CD14-positive monocyte (primary cell): Measurements from ENCODE around the gene CCDC13. TPM values are rescaled to one million over a fixed set of nuclear protein-coding genes. Genes with fewer than 3 reads are reported as not detected.

Source experiments
- DNase-seq, 3 donors: peaks; one replicate each; pipeline ENCODE4 v3.0.0-alpha.2; 2011 to 2022
- H2AFZ ChIP-seq: 2 replicates; pipeline ENCODE4 v1.6.0; 2012; ENCODE audit warnings: mild to moderate bottlenecking, low read depth, low read length, inconsistent platforms; ENCODE audit not compliant: insufficient read depth, poor library complexity, severe bottlenecking
- H3K27ac ChIP-seq, 2 donors: 1 replicate in 1 of 2; 2 replicates in 1 of 2; pipeline ENCODE4 v1.5.1; 2012 to 2013; ENCODE audit warnings: low read length in 2 of 2, control low read depth in 1 of 2, inconsistent platforms in 1 of 2, low read depth in 1 of 2, mild to moderate bottlenecking in 1 of 2
- H3K27me3 ChIP-seq, 2 donors: one replicate each; pipeline versions ENCODE4 v1.6.0 to v1.6.1; 2011 to 2013; ENCODE audit warnings: low read length in 2 of 2; ENCODE audit not compliant: control insufficient read depth in 2 of 2, insufficient read depth in 2 of 2
- H3K36me3 ChIP-seq, 2 donors: replicated peaks in 1 of 2; 1 replicate in 1 of 2; 2 replicates in 1 of 2; pipeline versions ENCODE4 v1.5.1 to v1.6.1; 2012 to 2013; ENCODE audit warnings: low read length in 2 of 2, control low read depth in 1 of 2, inconsistent platforms in 1 of 2, mild to moderate bottlenecking in 1 of 2; ENCODE audit not compliant: insufficient read depth in 2 of 2, control insufficient read depth in 1 of 2
- H3K4me1 ChIP-seq, 2 donors: 1 replicate in 1 of 2; 2 replicates in 1 of 2; pipeline versions ENCODE4 v1.5.1 to v1.6.1; 2012 to 2013; ENCODE audit warnings: low read length in 2 of 2, control low read depth in 1 of 2, inconsistent platforms in 1 of 2, mild to moderate bottlenecking in 1 of 2, moderate library complexity in 1 of 2; ENCODE audit not compliant: insufficient read depth in 2 of 2, control insufficient read depth in 1 of 2
- H3K4me2 ChIP-seq: replicated peaks from 2 replicates; pipeline ENCODE3; 2012; ENCODE audit warnings: low read length, moderate library complexity, mild to moderate bottlenecking; ENCODE audit not compliant: poor library complexity, severe bottlenecking; ENCODE audit errors: extremely low read depth
- H3K4me3 ChIP-seq, 3 experiments: fragments of 200-600 bp in 1 of 3; sonication (generic) in 1 of 3; replicated peaks in 1 of 3; 1 replicate in 2 of 3; 2 replicates in 1 of 3; pipeline ENCODE4 v1.5.1; 2011 to 2013; ENCODE audit warnings: low read length in 3 of 3, mild to moderate bottlenecking in 3 of 3, control low read depth in 2 of 3, low read depth in 2 of 3, inconsistent platforms in 1 of 3, moderate library complexity in 1 of 3
- H3K79me2 ChIP-seq: 2 replicates; pipeline ENCODE4 v1.6.0; 2012; ENCODE audit warnings: mild to moderate bottlenecking, control low read depth, inconsistent platforms, low read length, moderate library complexity; ENCODE audit not compliant: insufficient read depth
- H3K9ac ChIP-seq: 2 replicates; pipeline ENCODE4 v1.6.0; 2017; ENCODE audit warnings: low read length, mild to moderate bottlenecking; ENCODE audit not compliant: insufficient read depth, poor library complexity, severe bottlenecking
- H3K9me3 ChIP-seq, 2 donors: replicated peaks in 1 of 2; 1 replicate in 1 of 2; 2 replicates in 1 of 2; pipeline versions ENCODE4 v1.5.1 to v1.6.1; 2012 to 2013; ENCODE audit warnings: low read length in 2 of 2, control low read depth in 1 of 2; ENCODE audit not compliant: control insufficient read depth in 1 of 2, insufficient read depth in 1 of 2
- H4K20me1 ChIP-seq: 2 replicates; pipeline ENCODE4 v1.6.0; 2012; ENCODE audit warnings: mild to moderate bottlenecking, low read length, control low read depth, moderate library complexity; ENCODE audit not compliant: insufficient read depth
- H3K27ac Mint-ChIP-seq, 7 donors: one replicate each; pipeline ENCODE4 v1.8.0; 2020; ENCODE audit warnings: mild to moderate bottlenecking in 7 of 7, mixed read lengths in 7 of 7, moderate library complexity in 6 of 7, inconsistent platforms in 2 of 7
- H3K27me3 Mint-ChIP-seq, 3 donors: one replicate each; pipeline ENCODE4 v1.8.0; 2021 to 2022; ENCODE audit warnings: low read depth in 3 of 3, mild to moderate bottlenecking in 3 of 3, mixed read lengths in 3 of 3, moderate library complexity in 3 of 3, inconsistent platforms in 1 of 3
- H3K36me3 Mint-ChIP-seq, 2 donors: one replicate each; pipeline ENCODE4 v1.8.0; 2020; ENCODE audit warnings: mixed read lengths in 2 of 2, inconsistent platforms in 1 of 2, mild to moderate bottlenecking in 1 of 2
- H3K4me1 Mint-ChIP-seq: one replicate; pipeline ENCODE4 v1.8.0; 2020; ENCODE audit warnings: mild to moderate bottlenecking, mixed read lengths
- H3K4me3 Mint-ChIP-seq, 2 donors: one replicate each; pipeline ENCODE4 v1.8.0; 2020; ENCODE audit warnings: mild to moderate bottlenecking in 2 of 2, mixed read lengths in 2 of 2, moderate library complexity in 1 of 2
- H3K9me3 Mint-ChIP-seq, 7 donors: one replicate each; pipeline ENCODE4 v1.8.0; 2020 to 2022; ENCODE audit warnings: mixed read lengths in 7 of 7, mild to moderate bottlenecking in 6 of 7, moderate library complexity in 6 of 7, inconsistent platforms in 2 of 7
- WGBS: methylation state at CpG from one replicate; pipeline ENCODE4 v1.1.5; 2013; ENCODE audit warnings: missing lambda C conversion rate; ENCODE audit not compliant: insufficient coverage; 5-methylcytosine and 5-hydroxymethylcytosine counted together
- intact Hi-C, 2 donors: fragments of 100-400 bp; cut with micrococcal nuclease; formaldehyde crosslinking; loops; one replicate each; pipeline versions ENCODE4 v1.15.0 to v1.15.1; 2023
- polyA plus RNA-seq, 3 donors: library from polyadenylated mRNA; depleted of rRNA in 1 of 3; unstranded in 2 of 3; stranded (reverse) in 1 of 3; fragments of 300-500 nt in 2 of 3; fragments of >200 nt in 1 of 3; fragmentation: Illumina TruSeq in 2 of 3; gene quantifications; 1 replicate in 2 of 3; 2 replicates in 1 of 3; pipeline ENCODE4 v1.2.3, GENCODE V29; 2012 to 2021
- TF ChIP-seq, protein P1 (sequence below): fragments of 200-600 bp; IDR thresholded peaks from one replicate; pipeline ENCODE4 v1.8.0; 2022; ENCODE audit warnings: antibody characterized with exemption, mild to moderate bottlenecking

The CCDC13 gene
- polyA plus RNA-seq, 3 donors: 0.97 to 2.4 (median 1.8) TPM

DNA sequence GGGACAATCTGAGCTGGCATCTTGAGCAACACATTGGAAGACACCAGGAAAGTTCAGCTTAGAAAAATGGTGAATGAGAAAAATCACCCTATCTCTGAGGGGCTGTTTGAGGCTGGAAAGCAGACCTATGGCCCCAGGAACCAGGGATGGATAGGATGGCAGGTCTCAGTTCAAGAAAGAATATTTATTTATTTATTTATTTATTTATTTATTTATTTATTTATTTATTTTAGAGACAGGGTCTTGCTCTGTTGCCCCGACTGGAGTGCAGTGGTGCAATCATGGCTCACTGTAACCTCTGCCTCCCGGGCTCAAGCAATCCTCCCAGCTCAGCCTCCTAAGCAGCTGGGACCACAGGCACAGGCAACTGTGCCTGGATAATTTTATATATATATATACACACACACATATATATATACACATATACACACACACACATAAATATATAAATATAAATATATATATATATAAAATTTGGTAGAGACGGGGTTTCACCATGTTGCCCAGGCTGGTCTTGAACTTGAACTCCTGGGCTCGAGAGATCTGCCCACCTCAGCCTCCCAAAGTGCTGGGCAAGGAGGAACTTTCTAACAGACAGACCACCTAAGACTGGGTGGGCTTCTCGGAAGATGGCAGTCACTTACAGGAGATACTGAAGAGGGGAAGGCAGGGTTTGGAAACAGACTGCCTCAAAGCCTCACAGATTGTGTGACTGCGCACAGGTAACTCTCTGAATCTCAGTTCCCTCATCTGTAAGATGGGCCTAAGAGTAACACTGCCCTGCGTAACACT, 29.7 kb downstream of the CCDC13 start:
- Mint-ChIP-seq H3K36me3 (no peaks in the 10 kb centered on the region), H3K4me3 (no peak overlapping the region), H3K9me3 (no peaks in the 10 kb centered on the region), H3K27me3 (peaks cover 0 to 1% (median 0%) of the 10 kb centered on the region in 3 donors), H3K4me1 (peaks cover 34% of the 10 kb centered on the region), H3K27ac (no peak overlapping the region)
- Histone ChIP-seq H3K4me2 (no peak overlapping the region), H3K9me3 (no peaks in the 10 kb centered on the region), H3K79me2 (no peaks in the 10 kb centered on the region), H2AFZ (no peak overlapping the region), H3K9ac (no peak overlapping the region), H3K4me3 (no peak overlapping the region), H3K36me3 (no peaks in the 10 kb centered on the region), H3K4me1 (peaks cover 22 to 24% of the 10 kb centered on the region in 2 donors), H3K27me3 (no peaks in the 10 kb centered on the region), H3K27ac (no peak overlapping the region), H4K20me1 (no peaks in the 10 kb centered on the region)
- DNase-seq: no peak
- TF ChIP-seq, protein P1, sequence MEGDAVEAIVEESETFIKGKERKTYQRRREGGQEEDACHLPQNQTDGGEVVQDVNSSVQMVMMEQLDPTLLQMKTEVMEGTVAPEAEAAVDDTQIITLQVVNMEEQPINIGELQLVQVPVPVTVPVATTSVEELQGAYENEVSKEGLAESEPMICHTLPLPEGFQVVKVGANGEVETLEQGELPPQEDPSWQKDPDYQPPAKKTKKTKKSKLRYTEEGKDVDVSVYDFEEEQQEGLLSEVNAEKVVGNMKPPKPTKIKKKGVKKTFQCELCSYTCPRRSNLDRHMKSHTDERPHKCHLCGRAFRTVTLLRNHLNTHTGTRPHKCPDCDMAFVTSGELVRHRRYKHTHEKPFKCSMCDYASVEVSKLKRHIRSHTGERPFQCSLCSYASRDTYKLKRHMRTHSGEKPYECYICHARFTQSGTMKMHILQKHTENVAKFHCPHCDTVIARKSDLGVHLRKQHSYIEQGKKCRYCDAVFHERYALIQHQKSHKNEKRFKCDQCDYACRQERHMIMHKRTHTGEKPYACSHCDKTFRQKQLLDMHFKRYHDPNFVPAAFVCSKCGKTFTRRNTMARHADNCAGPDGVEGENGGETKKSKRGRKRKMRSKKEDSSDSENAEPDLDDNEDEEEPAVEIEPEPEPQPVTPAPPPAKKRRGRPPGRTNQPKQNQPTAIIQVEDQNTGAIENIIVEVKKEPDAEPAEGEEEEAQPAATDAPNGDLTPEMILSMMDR: no peak
- 100% methylated on average over 1 of the region's 7 CpGs for WGBS
- intact Hi-C loops: loop anchor here in 1 of 2 donors (10.0 kb wide), 1 partner anchor 249 kb away; no protein-coding TSS in a partner anchor

DNA sequence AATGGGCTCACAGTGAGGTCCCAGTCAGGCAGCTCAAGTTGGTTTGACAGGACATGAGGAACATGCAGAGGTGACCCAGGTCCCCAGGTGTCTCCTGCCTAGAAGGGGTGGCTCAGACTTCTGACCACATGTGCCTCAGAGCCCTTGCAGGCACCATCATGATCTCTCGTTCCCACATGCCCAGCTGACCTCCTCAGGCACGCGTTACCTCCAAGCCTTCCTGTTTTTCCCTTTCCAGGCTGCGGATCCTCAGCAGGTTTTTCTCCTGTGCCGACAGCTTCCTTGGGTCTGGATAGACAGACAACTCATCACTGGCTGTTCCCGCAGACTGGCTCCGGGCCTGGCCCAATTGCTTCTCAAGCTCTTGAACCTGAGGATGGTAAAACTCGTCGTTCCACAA, 30.4 kb downstream of the CCDC13 start:
- Histone ChIP-seq H3K4me2 (no peak overlapping the region), H3K27ac (no peak overlapping the region), H4K20me1 (no peaks in the 10 kb centered on the region), H2AFZ (no peak overlapping the region), H3K27me3 (no peaks in the 10 kb centered on the region), H3K4me1 (peaks cover 15 to 17% of the 10 kb centered on the region in 2 donors), H3K9ac (no peak overlapping the region), H3K4me3 (no peak overlapping the region), H3K79me2 (no peaks in the 10 kb centered on the region), H3K36me3 (no peaks in the 10 kb centered on the region), H3K9me3 (no peaks in the 10 kb centered on the region)
- no peak for DNase-seq
- no peak overlapping the region for H3K27ac Mint-ChIP-seq
- intact Hi-C loops: loop anchor here in 1 of 2 donors (10.0 kb wide), 1 partner anchor 248 kb away; no protein-coding TSS in a partner anchor
- TF ChIP-seq, protein P1: no peak
- no peak overlapping the region for H3K4me3 Mint-ChIP-seq
- peaks cover 30% of the 10 kb centered on the region for H3K4me1 Mint-ChIP-seq
- H3K36me3 Mint-ChIP-seq: no peaks in the 10 kb centered on the region
- 94% methylated on average over 8 of the region's 9 CpGs for WGBS
- H3K9me3 Mint-ChIP-seq: no peaks in the 10 kb centered on the region
- peaks cover 0 to 1% (median 0%) of the 10 kb centered on the region in 3 donors for H3K27me3 Mint-ChIP-seq
